Measurements from ENCODE around the gene FAR2. TPM values are rescaled to one million over a fixed set of nuclear protein-coding genes. Genes with fewer than 3 reads are reported as not detected.

FAR2 gene
- total and polyA plus RNA-seq, 2 donors (not counting 1 experiment from before 2014, with no cell fraction given): 9.2 to 10.2 TPM

DNA sequence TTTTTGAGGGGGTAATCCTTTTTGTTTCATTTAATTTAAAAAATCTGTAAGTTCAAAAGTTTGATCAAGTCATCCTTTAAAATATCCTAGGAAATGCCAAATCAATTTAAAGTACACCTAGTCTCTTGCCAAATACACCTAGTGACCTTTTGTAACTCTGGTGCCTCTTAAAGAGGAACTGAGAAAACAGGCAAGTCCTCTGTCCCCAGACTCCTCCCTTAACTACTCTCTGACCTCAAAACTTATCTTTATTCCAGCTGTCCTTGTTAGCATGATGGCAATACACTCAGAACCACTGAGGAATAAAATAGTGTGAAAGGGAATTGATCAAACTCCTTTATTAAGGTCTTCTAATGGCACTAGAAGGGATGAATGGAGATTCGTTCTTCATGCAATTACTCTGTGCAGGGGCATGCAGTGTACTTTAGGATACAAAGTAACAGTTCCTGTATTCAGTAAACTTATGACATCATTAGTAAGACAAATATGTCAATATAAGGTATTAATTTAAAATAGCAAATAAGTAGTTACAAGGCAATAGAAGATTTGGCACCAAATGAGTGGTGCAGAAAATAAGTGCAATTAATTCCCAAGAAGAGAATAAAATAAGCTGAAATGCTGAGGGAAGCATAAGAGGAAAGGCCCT is 3.3 kb downstream of the FAR2 start:
- no peak overlapping the region for H3K27ac ChIP-seq (ENCODE audit: insufficient read depth, low read length)
- H3K9ac ChIP-seq (ENCODE audit: insufficient read depth, low read length): no peak overlapping the region
- no peak overlapping the region for H3K4me3 ChIP-seq (replicated peaks in 1 of 4; ENCODE audit: control extremely low read depth in 1 of 4, insufficient read depth in 1 of 4, low read depth in 3 of 4, low read length in 4 of 4)
- H3K79me2 ChIP-seq (ENCODE audit: control insufficient read depth, insufficient read depth, low read length): no peaks in the 10 kb centered on the region
- H2AFZ ChIP-seq (ENCODE audit: low read length): no peak overlapping the region
- no peaks in the 10 kb centered on the region for H4K20me1 ChIP-seq (ENCODE audit: control insufficient read depth, extremely low read depth, insufficient read depth, low read length)
- no peaks in the 10 kb centered on the region for H3K27me3 ChIP-seq (ENCODE audit: control insufficient read depth, insufficient read depth, low read length)
- H3K36me3 ChIP-seq (ENCODE audit: control insufficient read depth, insufficient read depth, low read length): no peaks in the 10 kb centered on the region
- no peaks in the 10 kb centered on the region for H3K9me3 ChIP-seq (ENCODE audit: control insufficient read depth, insufficient read depth, low read depth, low read length)
- H3K4me2 ChIP-seq (ENCODE audit: extremely low read depth, insufficient read depth, low read length): no peak overlapping the region
- H3K4me1 ChIP-seq (ENCODE audit: control insufficient read depth, extremely low read depth, insufficient read depth, low read length): no peaks in the 10 kb centered on the region
- no peak for DNase-seq (ENCODE audit: low read depth in 2 of 2)
- TF ChIP-seq, protein P1, sequence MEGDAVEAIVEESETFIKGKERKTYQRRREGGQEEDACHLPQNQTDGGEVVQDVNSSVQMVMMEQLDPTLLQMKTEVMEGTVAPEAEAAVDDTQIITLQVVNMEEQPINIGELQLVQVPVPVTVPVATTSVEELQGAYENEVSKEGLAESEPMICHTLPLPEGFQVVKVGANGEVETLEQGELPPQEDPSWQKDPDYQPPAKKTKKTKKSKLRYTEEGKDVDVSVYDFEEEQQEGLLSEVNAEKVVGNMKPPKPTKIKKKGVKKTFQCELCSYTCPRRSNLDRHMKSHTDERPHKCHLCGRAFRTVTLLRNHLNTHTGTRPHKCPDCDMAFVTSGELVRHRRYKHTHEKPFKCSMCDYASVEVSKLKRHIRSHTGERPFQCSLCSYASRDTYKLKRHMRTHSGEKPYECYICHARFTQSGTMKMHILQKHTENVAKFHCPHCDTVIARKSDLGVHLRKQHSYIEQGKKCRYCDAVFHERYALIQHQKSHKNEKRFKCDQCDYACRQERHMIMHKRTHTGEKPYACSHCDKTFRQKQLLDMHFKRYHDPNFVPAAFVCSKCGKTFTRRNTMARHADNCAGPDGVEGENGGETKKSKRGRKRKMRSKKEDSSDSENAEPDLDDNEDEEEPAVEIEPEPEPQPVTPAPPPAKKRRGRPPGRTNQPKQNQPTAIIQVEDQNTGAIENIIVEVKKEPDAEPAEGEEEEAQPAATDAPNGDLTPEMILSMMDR (conservative IDR thresholded peaks at IDR 0.05 in 1 of 2, IDR thresholded peaks at IDR 0.05 in 1 of 2; ENCODE audit: low read depth in 1 of 2, low read length in 2 of 2): no peak
- no peak for TF ChIP-seq EZH2 (IDR thresholded peaks at IDR 0.05; ENCODE audit: low read length, missing control alignments)

DNA sequence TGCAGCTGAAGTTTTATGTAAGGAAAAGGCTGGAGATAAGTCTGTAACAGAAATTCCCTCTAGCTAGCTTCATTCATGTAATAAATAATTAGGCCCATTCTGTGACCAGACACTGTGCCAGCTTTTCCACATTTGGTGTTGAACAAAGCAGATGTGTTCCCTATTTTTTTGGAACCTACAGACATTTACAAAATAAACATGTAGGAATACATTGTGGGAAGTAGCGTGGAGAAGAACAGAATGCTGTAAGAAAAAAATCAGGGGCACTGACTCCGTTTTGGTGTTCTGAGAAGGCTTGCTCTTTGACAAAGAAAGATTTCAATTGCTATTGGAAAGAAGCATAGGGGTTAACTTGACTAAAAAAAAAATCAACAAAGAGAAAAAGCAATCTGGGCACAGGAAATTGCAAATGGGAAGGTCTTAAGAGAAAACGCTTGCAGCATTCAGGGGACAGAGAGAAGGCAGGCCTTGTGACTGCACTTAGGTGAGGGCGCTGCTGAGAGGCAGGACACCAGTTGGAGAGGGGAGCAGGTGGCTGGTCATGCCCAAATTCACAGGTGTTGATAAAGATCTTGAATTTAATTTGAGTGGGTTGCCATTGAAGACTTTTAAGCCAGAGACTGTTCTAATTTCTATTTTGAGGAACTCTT is 4.0 kb downstream of the FAR2 start:
- Histone ChIP-seq H3K4me2 (ENCODE audit: extremely low read depth, insufficient read depth, low read length) (no peak overlapping the region), H3K9me3 (ENCODE audit: control insufficient read depth, insufficient read depth, low read depth, low read length) (no peaks in the 10 kb centered on the region), H3K27ac (ENCODE audit: insufficient read depth, low read length) (no peak overlapping the region), H3K27me3 (ENCODE audit: control insufficient read depth, insufficient read depth, low read length) (no peaks in the 10 kb centered on the region), H3K4me1 (ENCODE audit: control insufficient read depth, extremely low read depth, insufficient read depth, low read length) (no peaks in the 10 kb centered on the region), H2AFZ (ENCODE audit: low read length) (no peak overlapping the region), H3K79me2 (ENCODE audit: control insufficient read depth, insufficient read depth, low read length) (no peaks in the 10 kb centered on the region), H3K36me3 (ENCODE audit: control insufficient read depth, insufficient read depth, low read length) (no peaks in the 10 kb centered on the region), H4K20me1 (ENCODE audit: control insufficient read depth, extremely low read depth, insufficient read depth, low read length) (no peaks in the 10 kb centered on the region), H3K9ac (ENCODE audit: insufficient read depth, low read length) (no peak overlapping the region), H3K4me3 (replicated peaks in 1 of 4; ENCODE audit: control extremely low read depth in 1 of 4, insufficient read depth in 1 of 4, low read depth in 3 of 4, low read length in 4 of 4) (no peak overlapping the region)
- TF ChIP-seq, protein P1 (conservative IDR thresholded peaks at IDR 0.05 in 1 of 2, IDR thresholded peaks at IDR 0.05 in 1 of 2; ENCODE audit: low read depth in 1 of 2, low read length in 2 of 2): no peak
- TF ChIP-seq EZH2 (IDR thresholded peaks at IDR 0.05; ENCODE audit: low read length, missing control alignments): no peak
- DNase-seq (ENCODE audit: low read depth in 2 of 2): no peak

DNA sequence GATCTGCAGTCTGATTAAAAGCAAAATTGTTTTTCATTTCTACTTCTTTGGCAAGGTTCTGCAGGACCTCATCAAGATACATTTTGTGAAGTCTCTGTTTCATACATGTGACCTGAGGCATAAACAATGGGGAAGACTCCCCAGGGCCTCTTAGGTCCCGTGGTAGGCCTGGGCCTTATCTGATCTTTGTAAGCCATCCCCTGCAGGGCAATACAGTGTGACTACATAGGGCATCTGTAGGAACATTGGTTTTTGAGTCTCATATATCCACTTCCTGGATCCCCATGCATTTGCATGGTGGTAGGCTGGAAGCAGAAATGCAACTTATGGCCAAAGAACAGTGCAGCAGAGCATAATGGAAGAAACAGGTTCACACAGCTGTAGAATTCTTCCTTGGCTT is 6.0 kb downstream of the FAR2 start:
- no peak overlapping the region for H3K4me3 ChIP-seq (replicated peaks in 1 of 4; ENCODE audit: control extremely low read depth in 1 of 4, insufficient read depth in 1 of 4, low read depth in 3 of 4, low read length in 4 of 4)
- H4K20me1 ChIP-seq (ENCODE audit: control insufficient read depth, extremely low read depth, insufficient read depth, low read length): no peaks in the 10 kb centered on the region
- H3K27ac ChIP-seq (ENCODE audit: insufficient read depth, low read length): no peak overlapping the region
- H2AFZ ChIP-seq (ENCODE audit: low read length): no peak overlapping the region
- H3K27me3 ChIP-seq (ENCODE audit: control insufficient read depth, insufficient read depth, low read length): no peaks in the 10 kb centered on the region
- no peak for DNase-seq (ENCODE audit: low read depth in 2 of 2)
- no peak overlapping the region for H3K4me2 ChIP-seq (ENCODE audit: extremely low read depth, insufficient read depth, low read length)
- TF ChIP-seq, protein P1 (conservative IDR thresholded peaks at IDR 0.05 in 1 of 2, IDR thresholded peaks at IDR 0.05 in 1 of 2; ENCODE audit: low read depth in 1 of 2, low read length in 2 of 2): no peak
- no peak for TF ChIP-seq EZH2 (IDR thresholded peaks at IDR 0.05; ENCODE audit: low read length, missing control alignments)
- no peaks in the 10 kb centered on the region for H3K4me1 ChIP-seq (ENCODE audit: control insufficient read depth, extremely low read depth, insufficient read depth, low read length)
- H3K9me3 ChIP-seq (ENCODE audit: control insufficient read depth, insufficient read depth, low read depth, low read length): no peaks in the 10 kb centered on the region
- no peaks in the 10 kb centered on the region for H3K36me3 ChIP-seq (ENCODE audit: control insufficient read depth, insufficient read depth, low read length)
- H3K79me2 ChIP-seq (ENCODE audit: control insufficient read depth, insufficient read depth, low read length): no peaks in the 10 kb centered on the region
- H3K9ac ChIP-seq (ENCODE audit: insufficient read depth, low read length): no peak overlapping the region

Measured in fibroblast of lung (primary cell).